Thymus (tissue), 11 donors: Measurements from ENCODE around the gene GTF2F1. TPM values are rescaled to one million over a fixed set of nuclear protein-coding genes. Genes with fewer than 3 reads are reported as not detected.
A peak's percentile ranks its signal among the peaks of the same experiment; 100 is the strongest.

Source experiments
- DNase-seq, 9 donors: peaks; one replicate each; pipeline ENCODE4 v3.0.0-alpha.2; 2013; ENCODE audit warnings: low spot score in 9 of 9, low read depth in 6 of 9, missing footprints in 1 of 9
- H3K27ac ChIP-seq, 2 donors: one replicate each; pipeline ENCODE4 v1.5.1; 2013; ENCODE audit warnings: control low read depth in 1 of 2, low read depth in 1 of 2, low read length in 1 of 2, mild to moderate bottlenecking in 1 of 2, moderate library complexity in 1 of 2
- H3K27me3 ChIP-seq, 2 donors: one replicate each; pipeline ENCODE4 v1.5.1; 2013; ENCODE audit warnings: low read length in 1 of 2; ENCODE audit not compliant: control insufficient read depth in 2 of 2, insufficient read depth in 1 of 2
- H3K36me3 ChIP-seq, 2 donors: one replicate each; pipeline ENCODE4 v1.5.1; 2013; ENCODE audit warnings: low read length in 1 of 2, mild to moderate bottlenecking in 1 of 2, moderate library complexity in 1 of 2; ENCODE audit not compliant: control insufficient read depth in 2 of 2, insufficient read depth in 2 of 2
- H3K4me1 ChIP-seq, 2 donors: one replicate each; pipeline ENCODE4 v1.5.1; 2013; ENCODE audit warnings: low read length in 2 of 2; ENCODE audit not compliant: control insufficient read depth in 2 of 2, insufficient read depth in 2 of 2
- H3K4me3 ChIP-seq, 2 donors: one replicate each; pipeline ENCODE4 v1.5.1; 2013; ENCODE audit warnings: low read length in 2 of 2, control low read depth in 1 of 2, mild to moderate bottlenecking in 1 of 2
- H3K9me3 ChIP-seq, 2 donors: one replicate each; pipeline ENCODE4 v1.5.1; 2013; ENCODE audit warnings: low read length in 1 of 2, mild to moderate bottlenecking in 1 of 2; ENCODE audit not compliant: control insufficient read depth in 2 of 2, insufficient read depth in 1 of 2
- whole genome bisulfite sequencing: extraction: QIAGEN DNeasy Blood & Tissue Kit; methylation state at CpG from one replicate; pipeline ENCODE4 v1.1.7; 2013; 5-methylcytosine and 5-hydroxymethylcytosine counted together
- polyA plus RNA-seq: library from polyadenylated mRNA; stranded (reverse); fragments of 200-250 nt; gene quantifications from one replicate; pipeline ENCODE4 v1.2.3, GENCODE V29; 2013
- total RNA-seq: library from RNA; stranded (reverse); fragments of 120-200 nt; gene quantifications from one replicate; pipeline ENCODE4 v1.2.4, GENCODE V29; 2013
- donor health status: healthy.

GTF2F1 gene
- total and polyA plus RNA-seq, 2 donors = 37.9 to 41.5 TPM

- Histone ChIP-seq H3K4me3 (no peak overlapping the region), H3K27me3 (no peaks in the 10 kb centered on the region), H3K4me1 (peaks cover 7 to 15% of the 10 kb centered on the region in 2 donors), H3K9me3 (no peaks in the 10 kb centered on the region), H3K27ac (no peak overlapping the region), H3K36me3 (no peaks in the 10 kb centered on the region)
- WGBS = 96% methylated on average over 12 of the region's 12 CpGs
- DNase-seq = no peak
Measured at GRCh38 chr19:6396305-6396704, 3.3 kb upstream of the GTF2F1 start.

- H3K4me1 ChIP-seq = peaks cover 7 to 17% of the 10 kb centered on the region in 2 donors
- no peak overlapping the region for H3K4me3 ChIP-seq
- no peak for DNase-seq
- H3K27ac ChIP-seq = no peak overlapping the region
- H3K36me3 ChIP-seq = peaks cover 0 to 8% of the 10 kb centered on the region in 2 donors
- no peaks in the 10 kb centered on the region for H3K9me3 ChIP-seq
- 97% methylated on average over 3 of the region's 3 CpGs for WGBS
- no peaks in the 10 kb centered on the region for H3K27me3 ChIP-seq
Measured at GRCh38 chr19:6394831-6395230, 1.9 kb upstream of the GTF2F1 start.

GRCh38 chr19:6393983-6394412 lies 1.0 kb upstream of the GTF2F1 start:
- peak overlapping the region; percentile 54 to 82 for H3K4me3 ChIP-seq
- WGBS = 28% methylated on average over 14 of the region's 14 CpGs
- no peaks in the 10 kb centered on the region for H3K27me3 ChIP-seq
- no peak for DNase-seq
- peak overlapping the region; percentile 72 to 87 for H3K27ac ChIP-seq
- peaks cover 5 to 17% of the 10 kb centered on the region in 2 donors for H3K36me3 ChIP-seq
- no peaks in the 10 kb centered on the region for H3K9me3 ChIP-seq
- H3K4me1 ChIP-seq = peaks cover 7 to 17% of the 10 kb centered on the region in 2 donors

GRCh38 chr19:6392221-6393073 lies 517 bp downstream of the GTF2F1 start:
- Histone ChIP-seq H3K27me3 (no peaks in the 10 kb centered on the region), H3K4me1 (peaks cover 7 to 17% of the 10 kb centered on the region in 2 donors), H3K36me3 (peaks cover 19 to 31% of the 10 kb centered on the region in 2 donors), H3K9me3 (no peaks in the 10 kb centered on the region), H3K27ac (peak overlapping the region; percentile 72 to 87), H3K4me3 (peak overlapping the region; percentile 54 to 82)
- DNase-seq = no peak
- WGBS = 9% methylated on average over 30 of the region's 30 CpGs

GRCh38 chr19:6387372-6387771 lies 5.6 kb downstream of the GTF2F1 start:
- 96% methylated on average over 19 of the region's 19 CpGs for WGBS

GRCh38 chr19:6384381-6384780 lies 8.6 kb downstream of the GTF2F1 start:
- Histone ChIP-seq H3K27me3 (no peaks in the 10 kb centered on the region), H3K36me3 (peaks cover 86 to 89% of the 10 kb centered on the region in 2 donors), H3K4me1 (no peaks in the 10 kb centered on the region), H3K4me3 (no peak overlapping the region), H3K27ac (no peak overlapping the region), H3K9me3 (peaks cover 1 to 5% of the 10 kb centered on the region in 2 donors)
- 96% methylated on average over 4 of the region's 4 CpGs for WGBS
- no peak for DNase-seq

More at GRCh38 chr19:6387372-6387771, 5.6 kb downstream of the GTF2F1 start:
- DNase-seq = no peak
- no peaks in the 10 kb centered on the region for H3K27me3 ChIP-seq
- H3K27ac ChIP-seq = no peak overlapping the region
- H3K4me1 ChIP-seq = peaks cover 3 to 6% of the 10 kb centered on the region in 2 donors
- peaks cover 63 to 71% of the 10 kb centered on the region in 2 donors for H3K36me3 ChIP-seq
- no peak overlapping the region for H3K4me3 ChIP-seq
- no peaks in the 10 kb centered on the region for H3K9me3 ChIP-seq

GRCh38 chr19:6383188-6383587 lies 9.8 kb downstream of the GTF2F1 start:
- WGBS = 98% methylated on average over 19 of the region's 19 CpGs
- Histone ChIP-seq H3K27ac (no peak overlapping the region), H3K36me3 (peaks cover 74 to 88% of the 10 kb centered on the region in 2 donors), H3K9me3 (peaks cover 1 to 5% of the 10 kb centered on the region in 2 donors), H3K27me3 (no peaks in the 10 kb centered on the region), H3K4me3 (no peak overlapping the region), H3K4me1 (no peaks in the 10 kb centered on the region)
- DNase-seq = no peak

- no peak overlapping the region for H3K27ac ChIP-seq
Measured at GRCh38 chr19:6381030-6381750, 11.8 kb downstream of the GTF2F1 start.

GRCh38 chr19:6379744-6380143 lies 13.2 kb downstream of the GTF2F1 start:
- no peak for DNase-seq
- no peaks in the 10 kb centered on the region for H3K27me3 ChIP-seq
- H3K4me1 ChIP-seq = no peaks in the 10 kb centered on the region
- H3K9me3 ChIP-seq = peaks cover 1 to 5% of the 10 kb centered on the region in 2 donors
- H3K36me3 ChIP-seq = peaks cover 55 to 73% of the 10 kb centered on the region in 2 donors
- no peak overlapping the region for H3K27ac ChIP-seq
- H3K4me3 ChIP-seq = no peak overlapping the region
- 98% methylated on average over 3 of the region's 3 CpGs for WGBS

More at GRCh38 chr19:6381030-6381750, 11.8 kb downstream of the GTF2F1 start:
- Histone ChIP-seq H3K9me3 (peaks cover 1 to 5% of the 10 kb centered on the region in 2 donors), H3K27me3 (no peaks in the 10 kb centered on the region), H3K4me3 (no peak overlapping the region), H3K4me1 (no peaks in the 10 kb centered on the region), H3K36me3 (peaks cover 60 to 75% of the 10 kb centered on the region in 2 donors)
- DNase-seq = no peak
- WGBS = 96% methylated on average over 40 of the region's 40 CpGs
